H1 (cell line): ENCODE results near the gene HDAC11.

Source experiments
- ATF3 ChIP-seq: IDR thresholded peaks from 2 replicates; pipeline ENCODE4 v1.6.1; 2011; ENCODE audit warnings: low read depth, mild to moderate bottlenecking, low read length; ENCODE audit not compliant: insufficient read depth
- EZH2 ChIP-seq: fragments of 200-600 bp; sonication (generic); IDR thresholded peaks from 2 replicates; pipeline ENCODE4 v1.7.1; 2012; ENCODE audit warnings: low read depth, mild to moderate bottlenecking, moderate library complexity, low read length, inconsistent platforms; ENCODE audit not compliant: severe bottlenecking
- KDM5A ChIP-seq: fragments of 200-600 bp; IDR thresholded peaks from 2 replicates; pipeline ENCODE4 v1.7.1; 2012; ENCODE audit warnings: mild to moderate bottlenecking, low read length, inconsistent platforms, mixed read lengths
- RAD21 ChIP-seq, 2 experiments: IDR thresholded peaks in 1 of 2; conservative IDR thresholded peaks in 1 of 2; 2 replicates each; pipeline ENCODE4 v1.6.1; 2011; ENCODE audit warnings: low read depth in 2 of 2, low read length in 2 of 2, improper control_type of control experiment in 1 of 2, inconsistent platforms in 1 of 2, mild to moderate bottlenecking in 1 of 2, moderate library complexity in 1 of 2

GRCh38 chr3:13506680-13507079 is 26.6 kb downstream of the HDAC11 start:
- TF ChIP-seq RAD21 (IDR thresholded peaks at IDR 0.05 in 1 of 2, conservative IDR thresholded peaks at IDR 0.05 in 1 of 2; ENCODE audit: low read depth in 2 of 2, low read length in 2 of 2), result no peak
- TF ChIP-seq ATF3, result no peak
- no peak for TF ChIP-seq KDM5A
- TF ChIP-seq EZH2, result no peak
